ENCODE measurements around the gene CHID1.

DNA sequence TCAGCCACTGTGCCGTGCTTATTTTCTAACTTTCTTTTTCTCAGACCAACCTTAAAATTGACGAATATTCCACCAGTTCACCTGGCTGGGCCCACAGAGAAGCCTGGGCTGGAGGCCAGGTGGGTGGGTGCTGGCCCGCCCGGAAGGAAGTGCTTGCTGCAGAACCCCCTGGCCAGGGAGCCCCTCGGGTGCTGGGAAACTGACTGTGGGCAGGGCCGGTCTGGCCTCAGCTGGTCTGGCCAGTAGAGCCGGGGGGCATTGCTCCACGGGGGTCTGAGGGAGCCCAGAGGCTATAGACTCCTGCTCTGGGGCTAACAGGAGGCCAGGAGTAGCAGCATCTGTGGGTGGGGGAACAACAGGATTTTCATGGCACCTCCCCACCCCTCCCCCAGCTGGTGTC, 6.8 kb upstream of the CHID1 start:
- TF ChIP-seq, protein P1, sequence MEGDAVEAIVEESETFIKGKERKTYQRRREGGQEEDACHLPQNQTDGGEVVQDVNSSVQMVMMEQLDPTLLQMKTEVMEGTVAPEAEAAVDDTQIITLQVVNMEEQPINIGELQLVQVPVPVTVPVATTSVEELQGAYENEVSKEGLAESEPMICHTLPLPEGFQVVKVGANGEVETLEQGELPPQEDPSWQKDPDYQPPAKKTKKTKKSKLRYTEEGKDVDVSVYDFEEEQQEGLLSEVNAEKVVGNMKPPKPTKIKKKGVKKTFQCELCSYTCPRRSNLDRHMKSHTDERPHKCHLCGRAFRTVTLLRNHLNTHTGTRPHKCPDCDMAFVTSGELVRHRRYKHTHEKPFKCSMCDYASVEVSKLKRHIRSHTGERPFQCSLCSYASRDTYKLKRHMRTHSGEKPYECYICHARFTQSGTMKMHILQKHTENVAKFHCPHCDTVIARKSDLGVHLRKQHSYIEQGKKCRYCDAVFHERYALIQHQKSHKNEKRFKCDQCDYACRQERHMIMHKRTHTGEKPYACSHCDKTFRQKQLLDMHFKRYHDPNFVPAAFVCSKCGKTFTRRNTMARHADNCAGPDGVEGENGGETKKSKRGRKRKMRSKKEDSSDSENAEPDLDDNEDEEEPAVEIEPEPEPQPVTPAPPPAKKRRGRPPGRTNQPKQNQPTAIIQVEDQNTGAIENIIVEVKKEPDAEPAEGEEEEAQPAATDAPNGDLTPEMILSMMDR (IDR thresholded peaks at IDR 0.05), result no peak
- no peak for TF ChIP-seq POLR2A (IDR thresholded peaks at IDR 0.05)

Data from body of pancreas (tissue), 4 donors.